ENCODE measurements around the gene GNS. TPM values are rescaled to one million over a fixed set of nuclear protein-coding genes. Genes with fewer than 3 reads are reported as not detected.

The GNS gene
- total and polyA plus RNA-seq, 4 donors, result 27.8 to 78.6 (median 57.4) TPM

DNA sequence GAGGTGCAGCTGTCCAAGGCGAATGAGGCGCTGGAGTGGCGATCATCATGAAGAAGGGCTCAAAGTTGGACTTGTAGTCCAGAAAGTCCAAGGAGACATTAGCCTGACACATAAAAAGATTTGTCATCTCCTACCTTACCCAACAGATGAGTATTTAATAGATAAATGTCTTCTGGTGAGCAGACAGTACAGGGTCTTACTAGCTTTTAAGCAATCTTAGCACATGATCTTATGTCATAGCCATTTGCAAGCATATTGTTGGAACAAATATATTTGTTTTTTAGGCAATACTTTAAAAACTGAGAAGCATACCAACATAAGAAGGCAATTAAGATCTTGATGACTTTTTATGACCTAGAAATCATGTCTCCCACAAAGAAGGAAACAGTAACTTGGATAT is 16.0 kb downstream of the GNS start:
- Histone ChIP-seq H3K36me3 (ENCODE audit: control insufficient read depth in 4 of 4, insufficient read depth in 3 of 4, low read depth in 1 of 4, low read length in 3 of 4) (peaks cover 7 to 48% (median 32%) of the 10 kb centered on the region in 4 donors), H3K27ac (ENCODE audit: low read depth in 1 of 2, low read length in 2 of 2) (no peak overlapping the region), H3K4me3 (ENCODE audit: low read depth in 1 of 3, low read length in 3 of 3) (no peak overlapping the region), H3K27me3 (ENCODE audit: control insufficient read depth in 4 of 4, insufficient read depth in 4 of 4, low read length in 3 of 4) (no peaks in the 10 kb centered on the region), H3K9me3 (ENCODE audit: control insufficient read depth in 4 of 4, low read length in 3 of 4) (no peaks in the 10 kb centered on the region), H3K9ac (ENCODE audit: low read depth in 1 of 2, low read length in 2 of 2) (no peak overlapping the region), H3K4me1 (ENCODE audit: control insufficient read depth in 4 of 4, insufficient read depth in 4 of 4, low read length in 3 of 4) (no peaks in the 10 kb centered on the region)
- no peak for DNase-seq (ENCODE audit: low spot score)
- TF ChIP-seq, protein P1, sequence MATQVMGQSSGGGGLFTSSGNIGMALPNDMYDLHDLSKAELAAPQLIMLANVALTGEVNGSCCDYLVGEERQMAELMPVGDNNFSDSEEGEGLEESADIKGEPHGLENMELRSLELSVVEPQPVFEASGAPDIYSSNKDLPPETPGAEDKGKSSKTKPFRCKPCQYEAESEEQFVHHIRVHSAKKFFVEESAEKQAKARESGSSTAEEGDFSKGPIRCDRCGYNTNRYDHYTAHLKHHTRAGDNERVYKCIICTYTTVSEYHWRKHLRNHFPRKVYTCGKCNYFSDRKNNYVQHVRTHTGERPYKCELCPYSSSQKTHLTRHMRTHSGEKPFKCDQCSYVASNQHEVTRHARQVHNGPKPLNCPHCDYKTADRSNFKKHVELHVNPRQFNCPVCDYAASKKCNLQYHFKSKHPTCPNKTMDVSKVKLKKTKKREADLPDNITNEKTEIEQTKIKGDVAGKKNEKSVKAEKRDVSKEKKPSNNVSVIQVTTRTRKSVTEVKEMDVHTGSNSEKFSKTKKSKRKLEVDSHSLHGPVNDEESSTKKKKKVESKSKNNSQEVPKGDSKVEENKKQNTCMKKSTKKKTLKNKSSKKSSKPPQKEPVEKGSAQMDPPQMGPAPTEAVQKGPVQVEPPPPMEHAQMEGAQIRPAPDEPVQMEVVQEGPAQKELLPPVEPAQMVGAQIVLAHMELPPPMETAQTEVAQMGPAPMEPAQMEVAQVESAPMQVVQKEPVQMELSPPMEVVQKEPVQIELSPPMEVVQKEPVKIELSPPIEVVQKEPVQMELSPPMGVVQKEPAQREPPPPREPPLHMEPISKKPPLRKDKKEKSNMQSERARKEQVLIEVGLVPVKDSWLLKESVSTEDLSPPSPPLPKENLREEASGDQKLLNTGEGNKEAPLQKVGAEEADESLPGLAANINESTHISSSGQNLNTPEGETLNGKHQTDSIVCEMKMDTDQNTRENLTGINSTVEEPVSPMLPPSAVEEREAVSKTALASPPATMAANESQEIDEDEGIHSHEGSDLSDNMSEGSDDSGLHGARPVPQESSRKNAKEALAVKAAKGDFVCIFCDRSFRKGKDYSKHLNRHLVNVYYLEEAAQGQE (IDR thresholded peaks at IDR 0.05), result no peak
- TF ChIP-seq HNF4G (IDR thresholded peaks at IDR 0.05), result no peak
- 97% methylated on average over 3 of the region's 3 CpGs for WGBS

DNA sequence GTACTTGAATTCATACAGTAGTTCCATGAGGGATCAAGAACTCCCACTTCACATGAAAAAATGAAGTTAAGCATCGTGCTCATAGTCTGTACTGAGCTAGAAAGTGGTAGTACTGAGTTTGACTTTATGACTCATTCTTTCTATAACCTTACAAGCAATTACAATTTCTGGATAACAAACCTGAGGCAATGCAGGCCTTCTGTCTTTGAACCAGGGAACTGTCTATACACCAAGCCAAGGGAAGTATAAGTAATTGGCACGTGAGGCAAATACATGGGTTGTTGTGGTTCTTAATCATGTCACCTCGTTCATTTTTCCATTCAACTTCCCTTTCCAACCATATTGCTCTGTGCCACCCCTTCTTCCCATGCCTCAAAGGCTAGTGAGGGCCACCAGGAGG is 16.8 kb downstream of the GNS start:
- no peak for DNase-seq (ENCODE audit: low spot score)
- 91% methylated on average over 3 of the region's 3 CpGs for WGBS
- TF ChIP-seq, protein P2, sequence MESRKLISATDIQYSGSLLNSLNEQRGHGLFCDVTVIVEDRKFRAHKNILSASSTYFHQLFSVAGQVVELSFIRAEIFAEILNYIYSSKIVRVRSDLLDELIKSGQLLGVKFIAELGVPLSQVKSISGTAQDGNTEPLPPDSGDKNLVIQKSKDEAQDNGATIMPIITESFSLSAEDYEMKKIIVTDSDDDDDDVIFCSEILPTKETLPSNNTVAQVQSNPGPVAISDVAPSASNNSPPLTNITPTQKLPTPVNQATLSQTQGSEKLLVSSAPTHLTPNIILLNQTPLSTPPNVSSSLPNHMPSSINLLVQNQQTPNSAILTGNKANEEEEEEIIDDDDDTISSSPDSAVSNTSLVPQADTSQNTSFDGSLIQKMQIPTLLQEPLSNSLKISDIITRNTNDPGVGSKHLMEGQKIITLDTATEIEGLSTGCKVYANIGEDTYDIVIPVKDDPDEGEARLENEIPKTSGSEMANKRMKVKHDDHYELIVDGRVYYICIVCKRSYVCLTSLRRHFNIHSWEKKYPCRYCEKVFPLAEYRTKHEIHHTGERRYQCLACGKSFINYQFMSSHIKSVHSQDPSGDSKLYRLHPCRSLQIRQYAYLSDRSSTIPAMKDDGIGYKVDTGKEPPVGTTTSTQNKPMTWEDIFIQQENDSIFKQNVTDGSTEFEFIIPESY (IDR thresholded peaks at IDR 0.05), result no peak
- TF ChIP-seq EGR1 (IDR thresholded peaks at IDR 0.05; ENCODE audit: low read depth in 2 of 2), result no peak
- no peak for TF ChIP-seq HNF4G (IDR thresholded peaks at IDR 0.05)
- no peak for TF ChIP-seq JUND (IDR thresholded peaks at IDR 0.05)
- no peak for TF ChIP-seq TAF1 (conservative IDR thresholded peaks at IDR 0.05)
- TF ChIP-seq RAD21 (IDR thresholded peaks at IDR 0.05), result no peak
- TF ChIP-seq, protein P3, sequence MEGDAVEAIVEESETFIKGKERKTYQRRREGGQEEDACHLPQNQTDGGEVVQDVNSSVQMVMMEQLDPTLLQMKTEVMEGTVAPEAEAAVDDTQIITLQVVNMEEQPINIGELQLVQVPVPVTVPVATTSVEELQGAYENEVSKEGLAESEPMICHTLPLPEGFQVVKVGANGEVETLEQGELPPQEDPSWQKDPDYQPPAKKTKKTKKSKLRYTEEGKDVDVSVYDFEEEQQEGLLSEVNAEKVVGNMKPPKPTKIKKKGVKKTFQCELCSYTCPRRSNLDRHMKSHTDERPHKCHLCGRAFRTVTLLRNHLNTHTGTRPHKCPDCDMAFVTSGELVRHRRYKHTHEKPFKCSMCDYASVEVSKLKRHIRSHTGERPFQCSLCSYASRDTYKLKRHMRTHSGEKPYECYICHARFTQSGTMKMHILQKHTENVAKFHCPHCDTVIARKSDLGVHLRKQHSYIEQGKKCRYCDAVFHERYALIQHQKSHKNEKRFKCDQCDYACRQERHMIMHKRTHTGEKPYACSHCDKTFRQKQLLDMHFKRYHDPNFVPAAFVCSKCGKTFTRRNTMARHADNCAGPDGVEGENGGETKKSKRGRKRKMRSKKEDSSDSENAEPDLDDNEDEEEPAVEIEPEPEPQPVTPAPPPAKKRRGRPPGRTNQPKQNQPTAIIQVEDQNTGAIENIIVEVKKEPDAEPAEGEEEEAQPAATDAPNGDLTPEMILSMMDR (IDR thresholded peaks at IDR 0.05; ENCODE audit: low read depth, low read length, missing input control), result no peak
- TF ChIP-seq NR2F2 (IDR thresholded peaks at IDR 0.05), result no peak
- TF ChIP-seq YY1 (IDR thresholded peaks at IDR 0.05), result no peak
- no peak for TF ChIP-seq HNF4A (conservative IDR thresholded peaks at IDR 0.05)
- no peak for TF ChIP-seq FOXA2 (IDR thresholded peaks at IDR 0.05)
- TF ChIP-seq FOXA1 (IDR thresholded peaks at IDR 0.05), result no peak
- no peak for TF ChIP-seq SP1 (IDR thresholded peaks at IDR 0.05)
- H3K9ac ChIP-seq (ENCODE audit: low read depth in 1 of 2, low read length in 2 of 2), result no peak overlapping the region
- H3K9me3 ChIP-seq (ENCODE audit: control insufficient read depth in 4 of 4, low read length in 3 of 4), result no peaks in the 10 kb centered on the region
- no peak overlapping the region for H3K4me3 ChIP-seq (ENCODE audit: low read depth in 1 of 3, low read length in 3 of 3)
- H3K27me3 ChIP-seq (ENCODE audit: control insufficient read depth in 4 of 4, insufficient read depth in 4 of 4, low read length in 3 of 4), result no peaks in the 10 kb centered on the region
- H3K4me1 ChIP-seq (ENCODE audit: control insufficient read depth in 4 of 4, insufficient read depth in 4 of 4, low read length in 3 of 4), result no peaks in the 10 kb centered on the region
- H3K36me3 ChIP-seq (ENCODE audit: control insufficient read depth in 4 of 4, insufficient read depth in 3 of 4, low read depth in 1 of 4, low read length in 3 of 4), result peaks cover 7 to 53% (median 35%) of the 10 kb centered on the region in 4 donors
- no peak overlapping the region for H3K27ac ChIP-seq (ENCODE audit: low read depth in 1 of 2, low read length in 2 of 2)

All from liver (tissue), 9 donors.